Loucy (cell line): ENCODE results near the gene NDST1.
A peak's percentile ranks its signal among the peaks of the same experiment; 100 is the strongest.

Experiments used
- H2AFZ ChIP-seq: fragments of 200-600 bp; sonication (generic); 2 replicates; pipeline ENCODE4 v1.6.0; 2016; ENCODE audit warnings: antibody characterized with exemption, mild to moderate bottlenecking, low read length, moderate library complexity
- H3F3A ChIP-seq: fragments of 200-600 bp; 2 replicates; pipeline ENCODE4 v1.6.0; 2016; ENCODE audit warnings: antibody characterized with exemption, low read depth, mild to moderate bottlenecking
- H3K27me3 ChIP-seq: fragments of 200-600 bp; sonication (generic); 2 replicates; pipeline ENCODE4 v1.6.1; 2014; ENCODE audit warnings: low read length, mild to moderate bottlenecking; ENCODE audit not compliant: insufficient read depth, poor library complexity, severe bottlenecking
- H3K36me3 ChIP-seq: fragments of 200-600 bp; sonication (generic); 2 replicates; pipeline ENCODE4 v1.6.1; 2016; ENCODE audit warnings: low read length; ENCODE audit not compliant: insufficient read depth
- H3K4me1 ChIP-seq: fragments of 200-600 bp; sonication (generic); 2 replicates; pipeline ENCODE4 v1.5.1; 2014; ENCODE audit warnings: low read length, mild to moderate bottlenecking; ENCODE audit not compliant: insufficient read depth, poor library complexity, severe bottlenecking
- H3K4me2 ChIP-seq: fragments of 200-600 bp; sonication (generic); 2 replicates; pipeline ENCODE4 v1.6.0; 2014; ENCODE audit warnings: antibody characterized with exemption, low read length, low read depth, mild to moderate bottlenecking; ENCODE audit not compliant: poor library complexity, severe bottlenecking
- H3K4me3 ChIP-seq: fragments of 200-600 bp; sonication (generic); 2 replicates; pipeline ENCODE4 v1.5.1; 2014; ENCODE audit warnings: low read length, mild to moderate bottlenecking, mixed read lengths; ENCODE audit not compliant: poor library complexity, severe bottlenecking
- H3K79me2 ChIP-seq: fragments of 200-600 bp; sonication (generic); 2 replicates; pipeline ENCODE4 v1.6.1; 2014; ENCODE audit warnings: low read length; ENCODE audit not compliant: insufficient read depth
- H3K9ac ChIP-seq: fragments of 200-600 bp; sonication (generic); 2 replicates; pipeline ENCODE4 v1.6.0; 2014; ENCODE audit warnings: mild to moderate bottlenecking, low read depth, low read length, moderate library complexity; ENCODE audit not compliant: poor library complexity, severe bottlenecking
- H3K9me2 ChIP-seq: fragments of 200-600 bp; sonication (generic); replicated peaks from 2 replicates; pipeline ENCODE4 v1.6.1; 2016; ENCODE audit warnings: low read depth, low read length, mixed read lengths
- H3K9me3 ChIP-seq: fragments of 200-600 bp; sonication (generic); 2 replicates; pipeline ENCODE4 v1.6.1; 2014; ENCODE audit warnings: mild to moderate bottlenecking, antibody characterized with exemption, low read length, low read depth; ENCODE audit not compliant: insufficient read depth
- H4K20me1 ChIP-seq: fragments of 200-600 bp; sonication (generic); 2 replicates; pipeline ENCODE4 v1.6.0; 2014; ENCODE audit warnings: antibody characterized with exemption, low read length, mild to moderate bottlenecking; ENCODE audit not compliant: insufficient read depth, poor library complexity, severe bottlenecking
- EZH2phosphoT487 ChIP-seq: fragments of 200-600 bp; IDR thresholded peaks from 2 replicates; pipeline ENCODE4 v1.6.1; 2018; ENCODE audit warnings: antibody characterized with exemption, mild to moderate bottlenecking, moderate library complexity, borderline replicate concordance
- TF ChIP-seq, protein P1 (sequence below): fragments of 200-600 bp; sonication (generic); conservative IDR thresholded peaks from 2 replicates; pipeline ENCODE4 v1.5.1; 2014; ENCODE audit warnings: mild to moderate bottlenecking, antibody characterized with exemption, low read length

NDST1 gene

GRCh38 chr5:150561192-150561512 lies 53.2 kb downstream of the NDST1 start:
- no peak overlapping the region for H3K4me2 ChIP-seq
- no peak overlapping the region for H2AFZ ChIP-seq
- no peak overlapping the region for H3K4me3 ChIP-seq
- H3K79me2 ChIP-seq: no peaks in the 10 kb centered on the region
- H3K9me2 ChIP-seq: no peaks in the 10 kb centered on the region
- peaks cover 7% of the 10 kb centered on the region for H3K4me1 ChIP-seq
- H3K9ac ChIP-seq: no peak overlapping the region
- no peaks in the 10 kb centered on the region for H3K36me3 ChIP-seq
- no peaks in the 10 kb centered on the region for H3F3A ChIP-seq
- H3K27me3 ChIP-seq: no peaks in the 10 kb centered on the region
- H3K9me3 ChIP-seq: no peaks in the 10 kb centered on the region
- TF ChIP-seq EZH2phosphoT487: no peak
- TF ChIP-seq, protein P1, sequence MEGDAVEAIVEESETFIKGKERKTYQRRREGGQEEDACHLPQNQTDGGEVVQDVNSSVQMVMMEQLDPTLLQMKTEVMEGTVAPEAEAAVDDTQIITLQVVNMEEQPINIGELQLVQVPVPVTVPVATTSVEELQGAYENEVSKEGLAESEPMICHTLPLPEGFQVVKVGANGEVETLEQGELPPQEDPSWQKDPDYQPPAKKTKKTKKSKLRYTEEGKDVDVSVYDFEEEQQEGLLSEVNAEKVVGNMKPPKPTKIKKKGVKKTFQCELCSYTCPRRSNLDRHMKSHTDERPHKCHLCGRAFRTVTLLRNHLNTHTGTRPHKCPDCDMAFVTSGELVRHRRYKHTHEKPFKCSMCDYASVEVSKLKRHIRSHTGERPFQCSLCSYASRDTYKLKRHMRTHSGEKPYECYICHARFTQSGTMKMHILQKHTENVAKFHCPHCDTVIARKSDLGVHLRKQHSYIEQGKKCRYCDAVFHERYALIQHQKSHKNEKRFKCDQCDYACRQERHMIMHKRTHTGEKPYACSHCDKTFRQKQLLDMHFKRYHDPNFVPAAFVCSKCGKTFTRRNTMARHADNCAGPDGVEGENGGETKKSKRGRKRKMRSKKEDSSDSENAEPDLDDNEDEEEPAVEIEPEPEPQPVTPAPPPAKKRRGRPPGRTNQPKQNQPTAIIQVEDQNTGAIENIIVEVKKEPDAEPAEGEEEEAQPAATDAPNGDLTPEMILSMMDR: no peak
- no peaks in the 10 kb centered on the region for H4K20me1 ChIP-seq

- H3K9me2 ChIP-seq: no peaks in the 10 kb centered on the region
- TF ChIP-seq, protein P1: no peak
- no peak for TF ChIP-seq EZH2phosphoT487
- no peaks in the 10 kb centered on the region for H3F3A ChIP-seq
- H2AFZ ChIP-seq: no peak overlapping the region
- no peaks in the 10 kb centered on the region for H4K20me1 ChIP-seq
- peaks cover 7% of the 10 kb centered on the region for H3K4me1 ChIP-seq
- H3K4me2 ChIP-seq: no peak overlapping the region
- no peaks in the 10 kb centered on the region for H3K9me3 ChIP-seq
- H3K36me3 ChIP-seq: no peaks in the 10 kb centered on the region
- no peak overlapping the region for H3K9ac ChIP-seq
- H3K79me2 ChIP-seq: no peaks in the 10 kb centered on the region
- H3K4me3 ChIP-seq: no peak overlapping the region
- no peaks in the 10 kb centered on the region for H3K27me3 ChIP-seq
Measured at GRCh38 chr5:150561571-150562275, 53.8 kb downstream of the NDST1 start.

DNA sequence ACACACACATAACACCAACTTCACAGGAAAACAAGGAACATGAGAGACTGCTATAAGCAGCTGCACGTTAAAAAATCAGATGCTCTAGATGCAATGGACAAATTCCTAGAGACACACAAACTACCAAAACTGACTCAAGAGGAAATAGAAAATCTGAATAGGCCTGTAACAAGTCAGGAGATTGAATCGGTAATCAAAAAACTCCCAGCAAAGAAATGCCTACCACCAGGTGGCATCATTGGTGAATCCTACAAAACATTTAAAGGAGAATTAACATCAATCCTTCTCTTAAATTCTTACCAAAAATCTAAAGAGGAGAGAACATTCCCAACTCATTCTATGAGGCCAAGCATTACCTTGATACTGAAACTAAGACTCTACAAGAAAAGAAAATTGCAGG lies 54.9 kb downstream of the NDST1 start:
- Histone ChIP-seq H3K9ac (no peak overlapping the region), H4K20me1 (no peaks in the 10 kb centered on the region), H2AFZ (no peak overlapping the region), H3K79me2 (no peaks in the 10 kb centered on the region), H3K4me2 (no peak overlapping the region), H3K4me1 (no peaks in the 10 kb centered on the region), H3F3A (no peaks in the 10 kb centered on the region), H3K4me3 (no peak overlapping the region), H3K9me2 (no peaks in the 10 kb centered on the region), H3K9me3 (no peaks in the 10 kb centered on the region), H3K36me3 (no peaks in the 10 kb centered on the region), H3K27me3 (no peaks in the 10 kb centered on the region)
- TF ChIP-seq, protein P1: peak; percentile 73
- TF ChIP-seq EZH2phosphoT487: no peak
